Fibroblast of the aortic adventitia (primary cell): ENCODE data around the gene PDE12. TPM values are rescaled to one million over a fixed set of nuclear protein-coding genes. Genes with fewer than 3 reads are reported as not detected.
A peak's percentile ranks its signal among the peaks of the same experiment; 100 is the strongest.
"Not testable (repeated sequence)": the region's sequence is repeated elsewhere in the genome, so short reads cannot be mapped to it uniquely, and the experiment has no call there.

Experiments used
- DNase-seq: peaks from one replicate; pipeline ENCODE4 v3.0.0-alpha.2; 2010; ENCODE audit warnings: low read depth
- H3K4me3 ChIP-seq: 2 replicates; pipeline ENCODE4 v1.5.1; 2011; ENCODE audit warnings: low read depth, mild to moderate bottlenecking, control low read depth, low read length, moderate library complexity
- CTCF ChIP-seq: IDR thresholded peaks from 2 replicates; pipeline ENCODE4 v1.5.1; 2011; ENCODE audit warnings: mild to moderate bottlenecking, low read length, control low read depth, inconsistent platforms; ENCODE audit not compliant: insufficient read depth
- total RNA-seq: library from RNA; depleted of rRNA; stranded (reverse); fragments of >200 nt; gene quantifications from 2 replicates; pipeline ENCODE4 v1.2.3, GENCODE V29; 2012; ENCODE audit warnings: low replicate concordance

The PDE12 gene
- total RNA-seq, 1 donor: 21.0 TPM

DNA sequence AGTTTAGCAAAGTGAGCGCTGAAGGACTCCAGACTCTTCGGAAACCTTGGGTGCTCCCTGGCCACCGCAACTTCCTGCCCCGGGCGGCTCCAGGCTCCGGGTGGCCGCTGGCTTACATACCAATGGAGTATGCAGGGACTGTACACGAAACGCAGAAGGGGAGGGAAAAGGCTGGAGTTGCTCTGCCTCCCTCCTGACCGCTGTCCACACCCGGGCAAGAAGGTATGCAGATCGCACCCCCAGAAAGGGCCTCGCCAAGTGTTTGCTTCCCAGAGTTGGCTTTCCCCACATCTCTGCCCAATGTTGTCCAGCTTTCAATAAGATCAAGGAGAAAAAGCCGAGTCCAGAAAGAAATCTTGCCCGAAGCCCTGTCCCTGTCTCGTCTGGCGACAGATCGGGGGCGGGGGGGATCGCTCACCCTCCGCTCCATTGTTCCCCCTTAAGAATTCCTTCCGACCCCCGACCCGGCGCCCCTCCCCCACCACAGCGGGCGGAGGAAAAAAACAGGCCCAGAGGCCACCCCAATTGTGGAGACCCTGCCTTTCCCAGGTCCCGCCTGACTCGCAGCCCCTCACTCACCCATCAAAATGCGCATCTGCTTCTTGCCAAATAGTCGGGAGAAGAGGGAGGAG is 40.5 kb downstream of the PDE12 start:
- peak overlapping the region; percentile 100 for H3K4me3 ChIP-seq
- DNase-seq: peak; percentile 91
- no peak for TF ChIP-seq CTCF

- peak within 1 kb of the TSS; percentile 100 for H3K4me3 ChIP-seq
- peak; percentile 99 for DNase-seq
- TF ChIP-seq CTCF: peak; percentile 16
These were observed 41.3 kb downstream of the PDE12 start, which contains the start of gene ARF4 for GRCh38 chr3:57597127-57597923. ARF4 (minus strand) TSS chr3:57597344; CDS start chr3:57597140, 204 bp downstream.

DNA sequence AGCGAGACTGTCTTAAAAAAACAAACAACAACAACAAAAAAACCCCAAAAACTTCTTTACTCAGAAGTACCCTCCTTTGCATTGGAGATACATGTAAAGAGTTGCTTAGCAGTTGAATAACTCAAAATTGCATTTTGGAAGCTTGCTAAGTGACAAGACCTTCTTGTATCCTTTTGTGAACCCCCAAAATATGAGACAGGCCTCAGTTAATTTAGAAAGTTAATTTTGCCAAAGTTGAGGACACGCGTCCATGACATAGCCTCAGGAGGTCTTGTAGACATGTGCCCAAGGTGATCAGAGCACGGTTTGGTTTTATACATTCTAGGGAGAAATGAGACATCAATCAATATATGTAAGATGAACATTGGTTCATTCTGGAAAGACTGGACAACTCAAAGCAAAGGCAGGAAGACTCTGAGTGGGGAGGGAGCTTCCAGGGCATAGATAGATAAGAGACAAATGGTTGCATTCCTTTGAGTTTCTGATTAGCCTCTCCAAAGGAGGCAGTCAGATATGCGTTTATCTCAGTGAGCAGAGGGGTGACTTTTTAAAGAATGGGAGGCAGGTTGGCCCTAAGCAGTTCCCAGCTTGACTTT is 42.8 kb downstream of the PDE12 start:
- no peak for DNase-seq
- no peak for TF ChIP-seq CTCF
- peak overlapping the region; percentile 70 for H3K4me3 ChIP-seq

DNA sequence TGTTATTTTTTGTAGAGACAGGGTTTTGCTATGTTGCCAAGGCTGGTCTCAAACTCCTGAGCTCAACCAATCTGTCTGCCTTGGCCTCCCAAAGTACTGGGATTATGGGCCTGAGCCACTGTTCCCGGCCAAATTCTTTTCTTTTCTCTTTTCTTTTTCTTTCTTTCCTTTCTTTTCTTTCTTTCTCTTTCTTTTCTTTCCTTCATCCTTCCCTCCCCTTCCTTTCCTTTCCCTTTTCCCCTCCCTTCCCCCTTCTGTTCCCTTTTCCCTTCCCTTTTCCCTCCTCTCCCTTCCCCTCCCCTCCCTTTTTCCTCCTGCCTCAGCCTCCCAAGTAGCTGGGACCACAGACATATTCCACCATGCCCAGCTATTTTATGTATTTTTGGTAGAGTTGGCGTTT is 44.1 kb downstream of the PDE12 start:
- TF ChIP-seq CTCF: no peak
- no peak for DNase-seq
- H3K4me3 ChIP-seq: no peak overlapping the region

DNA sequence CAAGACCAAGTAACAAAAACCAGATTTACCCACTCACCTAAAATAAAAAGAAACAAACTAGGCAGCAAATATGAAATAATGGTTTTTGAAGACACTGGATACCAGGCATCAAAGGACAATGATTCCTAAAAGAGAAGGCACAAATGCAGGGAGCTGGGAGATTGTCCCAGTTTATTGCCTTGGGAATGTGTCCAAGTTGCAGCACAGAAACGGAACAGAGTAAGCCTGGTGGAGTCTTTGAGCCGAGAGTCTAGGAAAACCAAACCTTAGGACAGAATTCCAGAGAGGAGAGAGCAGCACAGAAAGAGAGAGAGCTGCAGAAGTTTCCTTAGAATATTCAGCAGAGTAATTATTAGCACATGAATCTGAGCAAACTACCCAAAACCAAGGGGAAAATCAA is 48.9 kb downstream of the PDE12 start:
- no peak for TF ChIP-seq CTCF
- no peak for DNase-seq
- H3K4me3 ChIP-seq: no peak overlapping the region

- no peak for TF ChIP-seq CTCF
- no peak overlapping the region for H3K4me3 ChIP-seq
- DNase-seq: no peak
These were observed 49.6 kb downstream of the PDE12 start for GRCh38 chr3:57605683-57606082.

DNA sequence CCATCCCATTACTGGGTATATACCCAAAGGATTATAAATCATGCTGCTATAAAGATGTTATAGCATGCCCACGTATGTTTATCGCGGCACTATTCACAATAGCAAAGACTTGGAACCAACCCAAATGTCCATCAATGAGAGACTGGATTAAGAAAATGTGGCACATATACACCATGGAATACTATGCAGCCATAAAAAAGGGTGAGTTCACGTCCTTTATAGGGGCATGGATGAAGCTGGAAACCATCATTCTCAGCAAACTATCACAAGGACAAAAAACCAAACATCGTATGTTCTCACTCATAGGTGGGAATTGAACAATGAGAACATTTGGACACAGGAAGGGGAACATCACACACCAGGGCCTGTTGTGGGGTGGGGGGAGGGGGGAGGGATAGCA is 55.8 kb downstream of the PDE12 start:
- H3K4me3 ChIP-seq, DNase-seq: not testable (repeated sequence)
